ENCODE measurements around the gene PTPRG.

PTPRG gene

GRCh38 chr3:61593446-61594029, 32.2 kb downstream of the PTPRG start:
- no peak for DNase-seq

DNA sequence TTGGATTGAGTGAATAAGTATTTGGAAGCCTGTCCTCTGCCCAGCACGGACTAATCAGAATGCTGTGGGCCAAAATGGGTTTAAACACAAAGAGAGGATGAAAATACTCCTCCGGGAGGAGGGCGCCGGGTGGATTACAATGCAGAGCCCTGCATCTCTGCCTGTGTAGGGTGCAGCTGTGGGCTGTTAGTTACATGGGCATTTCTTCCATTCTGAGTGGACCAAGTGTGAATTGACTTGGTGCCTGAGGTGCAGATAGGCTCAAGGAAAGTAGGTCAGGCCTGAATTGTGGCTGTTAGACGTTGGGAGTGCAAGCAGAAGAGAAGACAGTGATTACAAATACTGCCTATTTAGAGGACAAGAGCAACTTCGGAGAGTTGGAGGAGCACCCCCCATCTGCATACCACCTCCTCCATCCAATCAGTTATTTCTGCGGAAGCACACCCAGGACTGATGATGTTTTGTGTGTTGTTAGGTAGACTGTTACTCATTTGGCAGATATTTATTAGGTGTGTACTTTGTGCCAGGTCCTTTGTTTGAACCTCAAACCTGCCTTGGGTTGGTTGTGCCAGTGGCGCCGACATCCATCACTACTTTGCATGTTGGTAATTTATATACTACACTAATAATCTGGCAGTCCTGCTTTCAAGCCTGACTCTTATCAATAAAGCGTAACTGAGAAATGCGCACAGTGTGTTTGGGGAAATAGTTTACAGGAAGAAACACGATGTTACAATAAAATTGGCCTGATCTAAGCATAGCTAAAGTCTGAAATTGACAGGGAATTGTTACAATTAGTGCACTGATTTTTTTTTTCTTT, 33.0 kb downstream of the PTPRG start:
- DNase-seq: no peak

GRCh38 chr3:61594964-61595285, 33.6 kb downstream of the PTPRG start:
- DNase-seq: no peak

DNA sequence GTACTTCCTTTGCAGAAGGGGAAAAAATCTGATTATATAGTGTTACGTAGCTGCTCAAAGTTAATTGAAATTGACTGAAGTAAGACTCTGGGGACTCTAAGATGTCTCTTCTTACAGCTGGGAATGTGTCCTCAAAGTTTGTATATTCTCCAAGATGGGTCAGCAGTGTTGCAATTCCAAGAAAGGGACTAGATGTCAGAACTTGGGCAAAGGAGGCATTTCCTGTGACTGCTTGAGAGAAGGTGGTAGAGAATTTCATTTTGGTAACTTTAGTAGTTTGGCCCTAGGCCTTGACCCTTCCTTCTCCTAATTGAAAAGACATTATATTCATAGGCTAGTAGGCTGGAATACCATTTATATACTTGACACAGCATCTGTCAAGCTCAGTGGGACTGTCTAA, 33.9 kb downstream of the PTPRG start:
- no peak for DNase-seq

DNA sequence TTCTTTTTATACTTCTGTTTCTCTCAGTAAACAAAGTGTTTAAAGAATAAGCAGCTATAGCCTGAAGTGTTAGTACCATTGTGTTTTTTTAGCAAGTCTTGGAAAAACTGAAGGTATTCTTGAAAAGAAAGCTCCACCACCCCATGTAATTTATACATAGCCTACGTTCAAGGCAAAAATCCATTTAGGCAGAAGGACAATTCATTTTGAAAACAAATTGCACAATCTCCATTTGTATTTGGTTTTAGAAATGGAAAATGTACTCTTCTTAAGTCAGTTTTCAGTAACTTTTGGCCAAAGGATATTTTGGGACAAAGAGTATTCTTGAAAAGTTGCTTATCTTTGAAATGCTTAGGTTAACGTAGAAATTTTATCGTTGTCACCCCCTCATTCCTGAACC, 34.5 kb downstream of the PTPRG start:
- DNase-seq: no peak

- DNase-seq: no peak
Measured at GRCh38 chr3:61597906-61598305, 36.5 kb downstream of the PTPRG start.

DNA sequence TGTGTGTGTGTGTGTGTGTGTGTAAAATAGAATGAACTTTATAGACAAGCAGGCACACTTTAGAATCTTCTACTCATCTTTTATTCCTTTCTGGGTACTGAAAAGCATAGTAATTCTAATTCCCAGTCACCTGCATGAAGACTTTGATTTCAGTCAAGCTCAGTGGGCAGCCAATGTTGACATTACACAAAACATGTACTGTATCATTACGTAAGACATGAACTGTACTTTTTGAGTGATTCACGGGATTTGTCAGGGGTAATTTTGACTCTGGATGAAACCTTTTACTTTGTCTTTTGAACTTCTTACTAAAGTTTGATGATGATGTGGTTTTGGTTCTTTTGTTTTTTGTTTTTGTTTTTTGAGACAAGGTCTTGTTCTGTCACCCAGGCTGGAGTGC, 38.8 kb downstream of the PTPRG start:
- DNase-seq: no peak

- DNase-seq: no peak
Measured at GRCh38 chr3:61601831-61602230, 40.5 kb downstream of the PTPRG start.

- DNase-seq: no peak
Measured at GRCh38 chr3:61602466-61602865, 41.1 kb downstream of the PTPRG start.

DNA sequence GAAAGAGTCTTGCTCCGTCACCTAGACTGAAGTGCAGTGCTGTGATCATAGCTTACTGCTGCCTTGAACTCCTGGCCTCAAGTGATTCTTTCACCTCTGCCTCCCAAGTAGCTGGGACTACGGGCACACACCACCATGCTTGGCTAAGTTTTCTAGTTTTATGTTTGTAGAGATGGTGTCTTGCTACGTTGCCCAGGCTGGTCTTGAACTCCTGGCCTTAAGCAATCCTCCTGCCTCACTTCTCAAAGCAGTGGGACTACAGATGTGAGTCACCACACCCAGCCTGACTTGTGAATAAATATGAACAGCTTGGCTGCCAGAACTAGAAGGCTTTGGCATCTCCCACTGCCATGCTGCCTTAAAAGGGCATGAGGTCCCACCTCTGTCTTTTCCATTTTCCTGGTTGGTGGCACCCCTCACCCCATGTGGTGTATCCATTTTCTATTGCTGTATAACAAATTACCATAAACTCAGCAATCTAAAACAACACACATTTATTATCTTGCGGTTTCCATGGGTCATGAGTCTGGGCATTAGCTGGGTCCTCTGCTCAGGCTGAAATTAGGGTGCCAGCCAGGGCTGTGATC, 44.3 kb downstream of the PTPRG start:
- no peak for DNase-seq

DNA sequence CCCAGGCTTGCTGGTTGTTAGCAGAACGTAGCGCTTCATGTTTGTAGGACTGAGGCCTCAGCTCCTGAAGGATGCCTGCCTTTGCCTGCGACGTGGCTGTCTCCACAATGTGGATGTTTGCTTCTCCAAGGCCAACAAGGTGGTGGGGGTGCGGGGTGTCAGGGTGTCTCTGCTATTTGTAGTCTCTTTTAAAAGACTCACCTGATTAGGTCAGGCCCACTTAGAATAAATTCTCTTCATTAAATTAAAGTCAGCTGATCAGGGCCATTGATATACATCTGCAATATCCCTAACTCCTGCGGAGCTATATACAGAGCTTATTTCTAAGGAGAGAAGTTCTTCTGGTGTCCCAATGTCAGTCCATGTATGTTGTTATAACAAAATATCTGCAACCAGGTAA, 44.8 kb downstream of the PTPRG start:
- DNase-seq: no peak

DNA sequence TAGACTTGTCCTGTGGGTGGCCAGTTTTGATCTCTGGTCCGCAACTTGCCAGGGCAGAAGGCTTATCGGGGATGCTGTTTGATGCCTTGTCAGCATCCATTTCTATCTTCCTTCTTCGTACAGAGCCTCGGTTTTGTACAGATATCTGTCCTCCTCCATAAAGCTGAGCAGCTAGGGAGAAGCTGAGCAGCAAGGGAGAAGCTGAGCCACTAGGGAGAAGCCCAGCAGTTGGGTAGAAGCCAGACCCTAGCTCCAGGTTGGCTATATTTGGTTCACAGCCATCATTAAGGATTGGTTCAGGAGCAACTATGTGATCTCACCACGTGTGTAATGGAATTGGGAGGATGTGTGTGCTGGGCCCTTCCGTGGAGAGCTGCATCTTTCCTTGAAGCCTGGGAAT, 46.7 kb downstream of the PTPRG start:
- DNase-seq: no peak

- no peak for DNase-seq
Measured at GRCh38 chr3:61608711-61609110, 47.3 kb downstream of the PTPRG start.

GRCh38 chr3:61610316-61610715, 48.9 kb downstream of the PTPRG start:
- peak; percentile 17 for DNase-seq

GRCh38 chr3:61612211-61613194, 51.1 kb downstream of the PTPRG start:
- DNase-seq: no peak

DNA sequence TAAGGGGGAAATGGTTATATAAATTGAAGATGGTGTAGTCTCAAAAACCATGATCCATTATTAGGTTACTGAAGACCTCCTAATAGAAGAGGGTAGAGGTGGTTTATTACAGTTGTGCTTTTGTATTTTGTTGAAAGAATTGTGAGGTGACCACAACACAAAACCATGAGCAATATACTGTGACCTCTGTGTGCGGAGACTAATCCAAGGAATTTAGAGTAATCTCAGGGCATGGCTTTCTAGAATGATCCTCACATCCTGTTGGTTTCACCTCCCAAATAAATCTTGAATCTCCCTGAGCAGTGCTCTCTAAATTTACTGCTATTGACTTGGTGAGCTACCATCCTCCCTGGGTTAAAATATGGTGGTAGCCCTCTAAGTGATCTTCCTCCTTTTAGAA, 52.3 kb downstream of the PTPRG start:
- DNase-seq: no peak

GRCh38 chr3:61615643-61616042, 54.3 kb downstream of the PTPRG start:
- no peak for DNase-seq

DNA sequence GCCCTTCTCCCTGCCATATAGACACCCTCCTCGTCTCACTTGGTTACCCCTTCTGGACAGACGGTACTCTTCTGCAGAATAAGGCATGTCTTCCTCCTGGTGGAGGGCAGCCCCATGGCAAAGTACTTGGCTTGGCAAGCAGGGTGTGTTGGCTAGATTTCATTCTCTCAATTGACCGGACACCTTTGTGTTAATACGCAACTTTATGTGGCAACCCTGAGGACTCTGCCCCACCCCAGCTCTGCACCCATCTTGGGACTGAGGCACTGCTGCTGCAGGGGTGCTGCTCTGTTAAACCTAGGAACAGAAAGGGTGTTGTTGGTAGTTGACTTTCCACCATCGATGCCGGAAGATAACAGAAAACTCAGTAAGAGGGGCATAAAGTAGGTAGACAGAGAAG, 55.2 kb downstream of the PTPRG start:
- DNase-seq: no peak

DNA sequence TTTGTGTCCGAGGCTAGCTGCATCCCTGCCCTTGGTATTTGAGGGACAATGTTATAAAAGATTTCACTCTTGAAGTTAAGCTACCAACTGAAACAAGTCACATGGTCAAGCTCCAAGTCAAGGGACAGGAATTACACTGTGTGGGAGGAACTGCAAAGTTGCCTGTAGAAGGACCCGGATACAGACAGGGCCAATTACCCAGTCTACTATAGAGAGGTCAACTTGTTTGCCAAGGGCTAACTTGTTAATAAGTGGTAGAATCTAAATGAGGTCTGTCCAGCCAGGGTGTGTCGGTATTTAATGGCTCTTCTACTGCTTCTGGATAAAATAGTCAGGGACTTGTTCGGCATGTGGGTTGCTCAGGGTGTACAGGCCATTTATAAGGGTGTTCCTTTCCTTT, 55.7 kb downstream of the PTPRG start:
- DNase-seq: no peak

DNA sequence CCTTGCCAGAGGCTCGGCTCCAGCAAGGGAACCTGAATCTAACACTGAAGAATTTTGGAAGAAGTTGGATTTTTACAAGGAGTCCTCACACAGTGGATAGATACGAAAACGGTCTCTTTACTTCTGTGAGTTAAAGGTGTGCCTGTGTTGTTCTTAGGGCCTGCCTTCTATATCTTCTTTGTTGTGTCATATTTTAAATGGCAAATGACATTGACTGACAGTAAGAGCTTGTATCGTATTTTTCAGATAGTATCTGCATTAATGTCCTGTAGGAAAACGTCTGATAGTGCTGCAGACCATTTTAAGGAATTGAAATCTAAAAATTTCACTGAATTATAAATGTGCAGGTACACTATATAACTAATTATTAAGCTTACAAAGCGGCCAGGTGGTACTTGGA, 56.3 kb downstream of the PTPRG start:
- DNase-seq: no peak

- DNase-seq: no peak
Measured at GRCh38 chr3:61618231-61618630, 56.9 kb downstream of the PTPRG start.

- DNase-seq: no peak
Measured at GRCh38 chr3:61618871-61619270, 57.5 kb downstream of the PTPRG start.

DNA sequence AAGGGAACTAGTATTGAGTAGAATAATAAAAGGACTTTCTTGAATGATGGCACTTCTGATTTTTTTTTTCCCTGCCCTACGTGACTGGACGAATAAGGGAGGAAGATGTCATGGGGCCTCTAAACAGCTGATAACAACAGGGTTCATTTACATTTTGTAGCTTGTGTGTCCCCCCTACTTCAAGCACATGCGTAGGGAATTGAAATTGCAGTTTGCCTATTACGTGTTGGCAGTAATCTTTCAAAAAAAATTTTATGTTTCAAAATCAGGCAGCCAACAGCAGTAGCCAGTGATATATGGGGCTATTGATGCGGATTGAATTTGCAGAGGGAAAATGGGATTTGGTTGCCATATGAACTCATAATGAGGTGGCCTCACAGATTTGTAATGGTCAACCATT, 58.7 kb downstream of the PTPRG start:
- DNase-seq: no peak

Data from NCI-H69 (cell line).